GM12878 (cell line): ENCODE measurements around the gene NINL. TPM values are rescaled to one million over a fixed set of nuclear protein-coding genes. Genes with fewer than 3 reads are reported as not detected.

Source experiments
- ATAC-seq: fragments of 200-7000 bp; cut with Tn5 transposase; 3 replicates; pipeline ENCODE4 v1.9.1; 2020; ENCODE audit warnings: mild to moderate bottlenecking, moderate library complexity
- BruUV-seq: library from RNA; stranded (reverse); fragments of 400-500 nt; replicated peaks from 2 replicates; lab custom pipeline; 2021; lab: Mats Ljungman, UMichigan
- CTCF ChIA-PET: fragments of 300-600 bp; sonication (Branson Sonifier 250); formaldehyde crosslinking; extraction: SDS; loops from one replicate; lab custom pipeline; 2021; ENCODE audit warnings: inconsistent platforms; lab: Yijun Ruan, JAX
- POLR2A ChIA-PET: fragments of 350-600 bp; formaldehyde crosslinking; extraction: SDS; loops from one replicate; lab custom pipeline; 2021; ENCODE audit warnings: inconsistent platforms; lab: Charles Lee
- RAD21 ChIA-PET: fragments of 300-600 bp; sonication (Branson Sonifier 250); formaldehyde crosslinking; loops from one replicate; lab custom pipeline; 2023; ENCODE audit warnings: antibody characterized with exemption; ENCODE audit not compliant: unreplicated experiment; lab: Charles Lee
- SMC1A ChIA-PET: fragments of 300-600 bp; sonication (Branson Sonifier 250); formaldehyde crosslinking; loops from one replicate; lab custom pipeline; 2023; ENCODE audit not compliant: unreplicated experiment, uncharacterized antibody; lab: Charles Lee
- DNase-seq: peaks from one replicate; pipeline ENCODE4 v3.0.0-alpha.2; 2011; ENCODE audit warnings: low read depth, low spot score
- FAIRE-seq: peaks from 3 replicates; lab custom pipeline; 2011; peaks lifted over from hg19 to GRCh38; lab: Jason Lieb, UNC
- H2AFZ ChIP-seq: 2 replicates; pipeline ENCODE4 v1.6.0; 2011; ENCODE audit warnings: low read depth, low read length, control low read depth; ENCODE audit not compliant: control insufficient read depth
- H3K27ac ChIP-seq: 2 replicates; pipeline ENCODE4 v1.5.1; 2011; ENCODE audit warnings: control low read depth; ENCODE audit not compliant: control insufficient read depth, insufficient read depth
- H3K27me3 ChIP-seq, 2 experiments: replicated peaks in 1 of 2; 2 replicates each; pipeline versions ENCODE4 v1.6.0 to v1.6.1; 2011; ENCODE audit warnings: low read length in 1 of 2; ENCODE audit not compliant: control insufficient read depth in 2 of 2, insufficient read depth in 2 of 2
- H3K36me3 ChIP-seq, 2 experiments: 2 replicates each; pipeline ENCODE4 v1.5.1; 2011; ENCODE audit warnings: low read length in 1 of 2; ENCODE audit not compliant: control insufficient read depth in 2 of 2, insufficient read depth in 2 of 2
- H3K4me1 ChIP-seq: 2 replicates; pipeline ENCODE4 v1.6.1; 2011; ENCODE audit warnings: mild to moderate bottlenecking, low read length, moderate library complexity, mixed read lengths; ENCODE audit not compliant: control insufficient read depth, insufficient read depth
- H3K4me2 ChIP-seq: 2 replicates; pipeline ENCODE4 v1.6.0; 2011; ENCODE audit warnings: control low read depth; ENCODE audit not compliant: control insufficient read depth, insufficient read depth
- H3K4me3 ChIP-seq: fragments of 200-600 bp; sonication (generic); 2 replicates; pipeline ENCODE4 v1.5.1; 2016
- H3K79me2 ChIP-seq: 2 replicates; pipeline ENCODE4 v1.6.0; 2011; ENCODE audit warnings: low read length; ENCODE audit not compliant: control insufficient read depth, insufficient read depth
- H3K9ac ChIP-seq: 2 replicates; pipeline ENCODE4 v1.8.0; 2011; ENCODE audit warnings: low read length, control low read depth, mixed read lengths; ENCODE audit not compliant: control insufficient read depth, insufficient read depth
- H3K9me3 ChIP-seq: replicated peaks from 3 replicates; pipeline ENCODE4 v1.5.1; 2011; ENCODE audit warnings: mild to moderate bottlenecking, low read length; ENCODE audit not compliant: control insufficient read depth, insufficient read depth
- H4K20me1 ChIP-seq: 2 replicates; pipeline ENCODE4 v1.6.0; 2011; ENCODE audit not compliant: control insufficient read depth, insufficient read depth
- BCLAF1 ChIP-seq: fragments of 450-650 bp; IDR thresholded peaks from 2 replicates; pipeline ENCODE4 v1.6.1; 2017; ENCODE audit warnings: antibody characterized with exemption, mild to moderate bottlenecking, moderate library complexity
- GABPA ChIP-seq: IDR thresholded peaks from 2 replicates; pipeline ENCODE4 v1.6.1; 2014; ENCODE audit warnings: antibody characterized with exemption, low read depth, mild to moderate bottlenecking, inconsistent platforms
- JUND ChIP-seq: IDR thresholded peaks from 2 replicates; pipeline ENCODE4 v1.6.1; 2012; ENCODE audit warnings: low read depth, mild to moderate bottlenecking, low read length, improper control_type of control experiment, moderate library complexity
- SMAD1 ChIP-seq: fragments of 450-650 bp; IDR thresholded peaks from 2 replicates; pipeline ENCODE4 v1.6.1; 2018; ENCODE audit warnings: mild to moderate bottlenecking, low read depth; ENCODE audit not compliant: partially characterized antibody
- SPI1 ChIP-seq: IDR thresholded peaks from 2 replicates; pipeline ENCODE4 v1.6.1; 2011; ENCODE audit warnings: low read depth, mild to moderate bottlenecking, low read length, moderate library complexity, borderline replicate concordance; ENCODE audit not compliant: insufficient read depth
- TARDBP ChIP-seq: IDR thresholded peaks from 2 replicates; pipeline ENCODE4 v1.6.1; 2016; ENCODE audit warnings: borderline replicate concordance
- WRNIP1 ChIP-seq: IDR thresholded peaks from 2 replicates; pipeline ENCODE4 v1.6.1; 2011; ENCODE audit warnings: low read depth, low read length, improper control_type of control experiment, borderline replicate concordance
- ZNF622 ChIP-seq: fragments of 450-650 bp; IDR thresholded peaks from 2 replicates; pipeline ENCODE4 v1.6.1; 2017; ENCODE audit warnings: mild to moderate bottlenecking, inconsistent platforms
- WGBS: methylation state at CpG from one replicate; pipeline ENCODE4 v1.1.6; 2016; ENCODE audit warnings: low lambda C conversion rate; ENCODE audit not compliant: insufficient replicate concordance, insufficient coverage; ENCODE audit errors: missing lambda C conversion rate; 5-methylcytosine and 5-hydroxymethylcytosine counted together
- in situ Hi-C: fragments of 300-500 bp; cut with MboI; formaldehyde crosslinking; loops from 9 replicates; pipeline ENCODE4 v1.14.3; 2018; ENCODE audit warnings: mixed read lengths
- intact Hi-C: fragments of 100-400 bp; cut with micrococcal nuclease; formaldehyde crosslinking; loops from one replicate; pipeline ENCODE4 v1.14.2; 2022; ENCODE audit not compliant: unreplicated experiment
- polyA plus RNA-seq, 11 experiments: library from polyadenylated mRNA; depleted of rRNA in 4 of 11; unstranded in 6 of 11; stranded (reverse) in 5 of 11; fragments of >200 nt; fragmentation: Nextera tagmentation in 4 of 11; fragmentation: Illumina TruSeq in 1 of 11; extraction: Ambion mirVana in 4 of 11; extraction: Trizol in 1 of 11; gene quantifications; 1 replicate in 1 of 11; 2 replicates in 10 of 11; pipeline versions ENCODE4 v1.2.1 to v1.2.3, GENCODE V29; 2011 to 2016; ENCODE audit warnings: inconsistent platforms in 2 of 11, missing spikeins in 2 of 11, low read depth in 1 of 11
- total RNA-seq, 4 experiments: library from RNA; depleted of rRNA in 3 of 4; stranded (reverse); fragments of >200 nt in 3 of 4; fragmentation: Illumina TruSeq in 1 of 4; extraction: Trizol in 1 of 4; gene quantifications; 2 replicates each; pipeline versions ENCODE4 v1.2.1 to v1.2.3, GENCODE V29; 2013 to 2021
- TF ChIP-seq, protein P1 (sequence below): fragments of 450-650 bp; IDR thresholded peaks from 2 replicates; pipeline ENCODE4 v1.6.1; 2016; ENCODE audit warnings: mild to moderate bottlenecking

Gene NINL
- total and polyA plus RNA-seq, 10 of the 15 experiments (the other 5 are each of a cell fraction or from before 2014, with no cell fraction given): 0.04 to 0.77 (median 0.23) TPM; not detected in 1

- no peak overlapping the region for H3K4me2 ChIP-seq
- H4K20me1 ChIP-seq: no peaks in the 10 kb centered on the region
- no peaks in the 10 kb centered on the region for H3K79me2 ChIP-seq
- no peaks in the 10 kb centered on the region for H3K27me3 ChIP-seq
- no peak overlapping the region for H3K27ac ChIP-seq
- no peaks in the 10 kb centered on the region for H3K4me1 ChIP-seq
- in situ Hi-C loops: no loop called here
- RAD21 ChIA-PET: no interaction called here
- H3K4me3 ChIP-seq: no peak overlapping the region
- no peak overlapping the region for H3K9ac ChIP-seq
- no peak for DNase-seq
- TF ChIP-seq BCLAF1 (no peak), WRNIP1 (no peak), GABPA (no peak)
- TF ChIP-seq, all 136 proteins: peak for 0
- ChIA-PET CTCF (no interaction called here), POLR2A (no interaction called here), SMC1A (interaction anchor here (0.8 kb wide), 1 partner anchor 84 kb away, joined by 3 read pairs; no protein-coding TSS in a partner anchor)
- no peak for ATAC-seq
- intact Hi-C loops: no loop called here
- H3K9me3 ChIP-seq: no peaks in the 10 kb centered on the region
- no TSS peak for BruUV-seq
- H3K36me3 ChIP-seq: no peaks in the 10 kb centered on the region
- no peak for FAIRE-seq
- no peak overlapping the region for H2AFZ ChIP-seq
- 33% methylated on average over 10 of the region's 10 CpGs for WGBS
Measured at GRCh38 chr20:25493137-25493536, 92.2 kb downstream of the NINL start.

DNA sequence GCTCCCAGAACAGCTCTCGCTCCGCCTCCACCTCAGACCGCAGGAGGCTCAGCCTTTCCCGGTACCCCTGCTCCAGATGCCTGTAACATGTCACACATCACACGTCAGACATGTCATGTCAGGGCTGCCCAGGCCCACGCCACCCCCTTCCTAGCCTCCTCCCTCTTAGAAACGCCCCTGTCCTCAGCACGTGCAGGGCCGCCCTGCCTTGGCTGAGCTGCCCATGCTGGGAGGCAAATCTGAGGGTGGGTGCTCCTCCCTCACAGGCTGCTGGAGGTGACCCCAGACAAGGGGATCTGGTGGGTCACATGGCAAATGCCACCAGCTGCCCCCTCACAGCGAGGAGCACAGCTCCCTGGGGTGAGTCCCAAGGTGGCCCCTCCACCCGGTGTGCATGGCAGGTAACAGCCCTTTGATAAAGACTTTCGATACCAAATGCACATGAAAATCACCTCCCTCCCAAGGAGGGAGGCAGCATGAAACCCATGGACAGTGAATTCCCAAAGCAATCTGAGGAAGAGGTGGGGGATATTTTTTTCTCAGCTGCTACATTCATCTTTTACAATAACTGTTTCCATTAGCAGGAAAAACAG, 93.8 kb downstream of the NINL start:
- intact Hi-C loops: no loop called here
- no peaks in the 10 kb centered on the region for H3K36me3 ChIP-seq
- no peak overlapping the region for H3K9ac ChIP-seq
- DNase-seq: no peak
- no peaks in the 10 kb centered on the region for H3K4me1 ChIP-seq
- no peak overlapping the region for H2AFZ ChIP-seq
- BruUV-seq: no TSS peak
- WGBS: 55% methylated on average over 9 of the region's 12 CpGs
- no peak overlapping the region for H3K4me2 ChIP-seq
- ChIA-PET RAD21 (no interaction called here), POLR2A (no interaction called here), SMC1A (no interaction called here), CTCF (no interaction called here)
- H4K20me1 ChIP-seq: no peaks in the 10 kb centered on the region
- no peaks in the 10 kb centered on the region for H3K27me3 ChIP-seq
- H3K4me3 ChIP-seq: no peak overlapping the region
- H3K79me2 ChIP-seq: no peaks in the 10 kb centered on the region
- in situ Hi-C loops: no loop called here
- ATAC-seq: no peak
- no peaks in the 10 kb centered on the region for H3K9me3 ChIP-seq
- FAIRE-seq: no peak
- no peak overlapping the region for H3K27ac ChIP-seq
- TF ChIP-seq, protein P1, sequence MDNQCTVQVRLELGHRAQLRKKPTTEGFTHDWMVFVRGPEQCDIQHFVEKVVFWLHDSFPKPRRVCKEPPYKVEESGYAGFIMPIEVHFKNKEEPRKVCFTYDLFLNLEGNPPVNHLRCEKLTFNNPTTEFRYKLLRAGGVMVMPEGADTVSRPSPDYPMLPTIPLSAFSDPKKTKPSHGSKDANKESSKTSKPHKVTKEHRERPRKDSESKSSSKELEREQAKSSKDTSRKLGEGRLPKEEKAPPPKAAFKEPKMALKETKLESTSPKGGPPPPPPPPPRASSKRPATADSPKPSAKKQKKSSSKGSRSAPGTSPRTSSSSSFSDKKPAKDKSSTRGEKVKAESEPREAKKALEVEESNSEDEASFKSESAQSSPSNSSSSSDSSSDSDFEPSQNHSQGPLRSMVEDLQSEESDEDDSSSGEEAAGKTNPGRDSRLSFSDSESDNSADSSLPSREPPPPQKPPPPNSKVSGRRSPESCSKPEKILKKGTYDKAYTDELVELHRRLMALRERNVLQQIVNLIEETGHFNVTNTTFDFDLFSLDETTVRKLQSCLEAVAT: no peak
- TF ChIP-seq TARDBP: no peak
- TF ChIP-seq SMAD1: no peak
- no peak for TF ChIP-seq ZNF622
- no peak for TF ChIP-seq JUND
- no peak for TF ChIP-seq SPI1
